GM18517 (cell line): ENCODE results near the gene SEMA3C.
"Not testable (repeated sequence)": the region's sequence is repeated elsewhere in the genome, so short reads cannot be mapped to it uniquely, and the experiment has no call there.

Experiments used
- ATAC-seq: cut with Tn5 transposase; IDR thresholded peaks from one replicate; pipeline ENCODE4 v1.9.1; 2021; ENCODE audit warnings: mild to moderate bottlenecking, moderate library complexity; ENCODE audit not compliant: unreplicated experiment

SEMA3C gene

GRCh38 chr7:80929619-80930018 is 10.8 kb upstream of the SEMA3C start:
- no peak for ATAC-seq

- not testable (repeated sequence) for ATAC-seq
Observed at GRCh38 chr7:80926955-80927354, 8.1 kb upstream of the SEMA3C start.

GRCh38 chr7:80924090-80924489 is 5.2 kb upstream of the SEMA3C start:
- ATAC-seq, result no peak

- no peak for ATAC-seq
Observed at GRCh38 chr7:80923211-80923612, 4.4 kb upstream of the SEMA3C start.

- no peak for ATAC-seq
Observed at GRCh38 chr7:80922253-80923049, 3.6 kb upstream of the SEMA3C start.

GRCh38 chr7:80921130-80921529 is 2.3 kb upstream of the SEMA3C start:
- no peak for ATAC-seq

GRCh38 chr7:80918399-80918798 is 452 bp downstream of the SEMA3C start:
- no peak for ATAC-seq

- no peak for ATAC-seq
Observed at GRCh38 chr7:80916770-80917741, 1.8 kb downstream of the SEMA3C start.

- ATAC-seq, result no peak
Observed at GRCh38 chr7:80910228-80910627, 8.6 kb downstream of the SEMA3C start.

GRCh38 chr7:80908360-80908797 is 10.5 kb downstream of the SEMA3C start:
- no peak for ATAC-seq

GRCh38 chr7:80907612-80908011 is 11.2 kb downstream of the SEMA3C start:
- ATAC-seq, result no peak

GRCh38 chr7:80907141-80907601 is 11.7 kb downstream of the SEMA3C start:
- ATAC-seq, result no peak

- no peak for ATAC-seq
Observed at GRCh38 chr7:80905334-80905733, 13.5 kb downstream of the SEMA3C start.

- ATAC-seq, result no peak
Observed at GRCh38 chr7:80902716-80903308, 16.0 kb downstream of the SEMA3C start.

- no peak for ATAC-seq
Observed at GRCh38 chr7:80902019-80902418, 16.8 kb downstream of the SEMA3C start.

- no peak for ATAC-seq
Observed at GRCh38 chr7:80900583-80901576, 18.0 kb downstream of the SEMA3C start.

GRCh38 chr7:80896906-80897598 is 21.8 kb downstream of the SEMA3C start:
- ATAC-seq, result no peak

- ATAC-seq, result no peak
Observed at GRCh38 chr7:80895056-80895455, 23.8 kb downstream of the SEMA3C start.

GRCh38 chr7:80891259-80891544 is 27.6 kb downstream of the SEMA3C start:
- no peak for ATAC-seq
